Measurements from ENCODE around the gene FLNC.

FLNC gene

GRCh38 chr7:128865996-128866877, 36.0 kb downstream of the FLNC start:
- no peak for ATAC-seq

GRCh38 chr7:128867241-128867640, 37.0 kb downstream of the FLNC start:
- no peak for ATAC-seq

GRCh38 chr7:128867842-128868623, 37.8 kb downstream of the FLNC start:
- no peak for ATAC-seq

GRCh38 chr7:128868624-128869137, 38.5 kb downstream of the FLNC start:
- ATAC-seq = no peak

- peak; percentile 78 to 82 for ATAC-seq
Measured at GRCh38 chr7:128869138-128869943, 39.1 kb downstream of the FLNC start.

- peak; percentile 21 to 30 for ATAC-seq
Measured at GRCh38 chr7:128869944-128870285, 39.7 kb downstream of the FLNC start.

GRCh38 chr7:128871050-128871449, 40.8 kb downstream of the FLNC start:
- ATAC-seq = no peak

GRCh38 chr7:128872394-128872824, 42.2 kb downstream of the FLNC start:
- ATAC-seq = no peak

- ATAC-seq = no peak
Measured at GRCh38 chr7:128873234-128873633, 43.0 kb downstream of the FLNC start.

- ATAC-seq = no peak
Measured at GRCh38 chr7:128874140-128875031, 44.2 kb downstream of the FLNC start.

GRCh38 chr7:128875523-128875948, 45.3 kb downstream of the FLNC start:
- ATAC-seq = no peak

- no peak for ATAC-seq
Measured at GRCh38 chr7:128876127-128876526, 45.9 kb downstream of the FLNC start.

- ATAC-seq = no peak
Measured at GRCh38 chr7:128876586-128876977, 46.4 kb downstream of the FLNC start.

GRCh38 chr7:128876978-128877755, 47.0 kb downstream of the FLNC start:
- ATAC-seq = no peak

- no peak for ATAC-seq
Measured at GRCh38 chr7:128877756-128878120, 47.5 kb downstream of the FLNC start.

- no peak for ATAC-seq
Measured at GRCh38 chr7:128878226-128879105, 48.3 kb downstream of the FLNC start.

- no peak for ATAC-seq
Measured at GRCh38 chr7:128879461-128879938, 49.3 kb downstream of the FLNC start.

- ATAC-seq = no peak
Measured at GRCh38 chr7:128879939-128880746, 49.9 kb downstream of the FLNC start.

Measured in activated CD4-positive, CD25-positive, alpha-beta regulatory T cell treated with anti-CD3 and anti-CD28 coated beads, Interleukin-2, amount 50 U/mL, for 24 hours (primary cell).